Ectodermal cell (in vitro differentiated cells): ENCODE results near the gene ZC3H7B.

Experiments
- H3K27ac ChIP-seq: 2 replicates; pipeline ENCODE4 v1.7.0; 2013; ENCODE audit warnings: mild to moderate bottlenecking, low read depth, low read length; ENCODE audit not compliant: insufficient read depth, poor library complexity, severe bottlenecking
- H3K27me3 ChIP-seq: 2 replicates; pipeline ENCODE4 v1.7.0; 2013; ENCODE audit warnings: mild to moderate bottlenecking, low read length; ENCODE audit not compliant: insufficient read depth, control insufficient read depth, poor library complexity, severe bottlenecking
- H3K36me3 ChIP-seq: one replicate; pipeline ENCODE4 v1.7.0; 2013; ENCODE audit warnings: low read length; ENCODE audit not compliant: control insufficient read depth, insufficient read depth
- H3K4me1 ChIP-seq: one replicate; pipeline ENCODE4 v1.7.0; 2013; ENCODE audit warnings: low read length; ENCODE audit not compliant: control insufficient read depth, insufficient read depth
- H3K4me3 ChIP-seq: 2 replicates; pipeline ENCODE4 v1.7.0; 2013; ENCODE audit warnings: low read depth, low read length, control low read depth; ENCODE audit not compliant: insufficient read depth
- H3K9me3 ChIP-seq: 2 replicates; pipeline ENCODE4 v1.7.0; 2013; ENCODE audit warnings: mild to moderate bottlenecking, low read length, moderate library complexity; ENCODE audit not compliant: control insufficient read depth
- WGBS, 2 experiments: methylation state at CpG; one replicate each; pipeline ENCODE4 v1.1.7; 2013; ENCODE audit warnings: missing lambda C conversion rate in 2 of 2; 5-methylcytosine and 5-hydroxymethylcytosine counted together

The ZC3H7B gene

DNA sequence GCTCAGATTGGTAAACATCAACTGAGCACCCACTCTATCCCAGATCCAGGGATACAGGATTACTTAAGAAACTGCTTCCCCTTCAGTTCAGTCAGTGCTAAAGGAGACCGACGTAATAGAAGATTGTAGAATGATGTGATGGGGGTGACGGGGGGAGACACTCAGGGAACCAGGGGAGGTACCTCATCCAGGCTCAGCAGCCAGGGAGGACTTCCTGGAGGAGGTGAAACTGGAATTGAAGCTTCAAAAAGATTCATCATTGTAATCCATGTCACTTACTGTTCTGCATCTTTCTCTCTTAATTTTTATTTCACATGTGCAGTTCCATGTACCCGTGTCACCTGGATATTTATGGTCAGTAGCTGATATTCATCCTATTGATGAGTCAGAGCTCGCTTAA, 61.3 kb downstream of the ZC3H7B start:
- 94 to 95% methylated on average over 5 of the region's 5 CpGs for WGBS, 2 experiments
- no peaks in the 10 kb centered on the region for H3K9me3 ChIP-seq
- no peaks in the 10 kb centered on the region for H3K27me3 ChIP-seq
- peaks cover 25% of the 10 kb centered on the region for H3K4me1 ChIP-seq
- no peak overlapping the region for H3K4me3 ChIP-seq
- no peaks in the 10 kb centered on the region for H3K36me3 ChIP-seq
- no peak overlapping the region for H3K27ac ChIP-seq

DNA sequence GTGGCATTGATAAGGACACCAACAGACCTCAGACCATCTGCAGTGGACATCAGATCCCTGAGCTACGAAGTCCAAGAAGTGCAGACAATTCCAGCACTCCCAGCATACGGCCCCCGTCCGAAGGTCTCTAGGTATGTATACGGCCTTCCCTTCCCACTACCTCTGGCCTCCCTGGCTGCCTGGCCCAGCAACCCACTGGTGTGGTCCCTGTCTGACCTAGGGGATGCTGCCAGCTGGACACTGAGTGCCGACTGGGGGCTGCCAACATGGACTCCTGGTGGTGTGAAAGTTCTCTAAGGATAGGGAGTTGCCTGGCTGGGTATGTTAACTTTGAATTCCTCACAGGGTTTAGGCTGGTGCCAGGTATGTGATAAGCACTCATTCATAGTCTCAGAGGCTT, 62.9 kb downstream of the ZC3H7B start:
- H3K27ac ChIP-seq = no peak overlapping the region
- H3K9me3 ChIP-seq = no peaks in the 10 kb centered on the region
- WGBS, 2 experiments = 89 to 93% methylated on average over 6 of the region's 6 CpGs
- no peaks in the 10 kb centered on the region for H3K36me3 ChIP-seq
- no peaks in the 10 kb centered on the region for H3K27me3 ChIP-seq
- peaks cover 30% of the 10 kb centered on the region for H3K4me1 ChIP-seq
- no peak overlapping the region for H3K4me3 ChIP-seq

DNA sequence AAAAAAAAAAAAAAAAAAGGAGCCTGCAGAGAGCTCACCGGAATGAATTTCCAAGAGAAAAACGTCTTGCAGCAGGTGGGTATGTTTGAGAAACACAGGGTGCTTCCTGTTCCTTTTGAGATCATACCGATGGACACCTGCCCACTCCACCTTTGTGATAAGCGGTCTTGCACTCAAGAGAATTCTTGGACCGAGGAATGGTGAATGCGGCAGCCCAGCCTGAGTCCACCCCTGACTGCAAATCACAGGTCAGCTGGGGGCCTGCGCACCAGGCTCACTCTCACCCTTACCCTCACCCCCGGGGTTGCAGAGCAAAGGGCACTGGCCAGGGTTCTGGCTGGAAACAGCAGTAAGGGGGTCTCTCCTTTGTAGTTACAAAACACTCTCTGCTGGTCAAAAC, 63.6 kb downstream of the ZC3H7B start:
- Histone ChIP-seq H3K4me3 (no peak overlapping the region), H3K9me3 (no peaks in the 10 kb centered on the region), H3K27me3 (no peaks in the 10 kb centered on the region), H3K27ac (no peak overlapping the region), H3K4me1 (peaks cover 29% of the 10 kb centered on the region), H3K36me3 (no peaks in the 10 kb centered on the region)
- 44 to 45% methylated on average over 8 of the region's 8 CpGs for WGBS, 2 experiments

DNA sequence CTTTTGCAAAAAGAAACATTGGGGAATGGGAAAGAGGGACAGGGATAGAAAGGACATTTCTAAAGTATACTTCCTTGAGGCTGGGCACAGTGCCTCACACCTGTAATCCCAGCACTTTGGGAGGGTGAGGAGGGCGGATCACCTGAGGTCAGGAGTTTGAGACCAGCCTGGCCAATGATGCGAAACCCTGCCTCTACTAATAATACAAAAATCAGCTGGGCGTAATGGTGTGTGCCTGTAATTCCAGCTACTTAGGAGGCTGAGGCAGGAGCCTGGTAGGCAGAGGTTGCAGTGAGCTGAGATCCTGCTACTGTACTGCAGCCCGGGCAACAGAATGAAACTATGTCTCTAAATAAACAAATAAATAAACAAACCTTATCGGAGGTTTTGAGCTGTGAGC, 64.1 kb downstream of the ZC3H7B start:
- Histone ChIP-seq H3K4me1 (peaks cover 25% of the 10 kb centered on the region), H3K36me3 (no peaks in the 10 kb centered on the region), H3K27ac (no peak overlapping the region), H3K9me3 (no peaks in the 10 kb centered on the region), H3K27me3 (no peaks in the 10 kb centered on the region), H3K4me3 (no peak overlapping the region)
- WGBS, 2 experiments = 89 to 94% methylated on average over 5 of the region's 5 CpGs

DNA sequence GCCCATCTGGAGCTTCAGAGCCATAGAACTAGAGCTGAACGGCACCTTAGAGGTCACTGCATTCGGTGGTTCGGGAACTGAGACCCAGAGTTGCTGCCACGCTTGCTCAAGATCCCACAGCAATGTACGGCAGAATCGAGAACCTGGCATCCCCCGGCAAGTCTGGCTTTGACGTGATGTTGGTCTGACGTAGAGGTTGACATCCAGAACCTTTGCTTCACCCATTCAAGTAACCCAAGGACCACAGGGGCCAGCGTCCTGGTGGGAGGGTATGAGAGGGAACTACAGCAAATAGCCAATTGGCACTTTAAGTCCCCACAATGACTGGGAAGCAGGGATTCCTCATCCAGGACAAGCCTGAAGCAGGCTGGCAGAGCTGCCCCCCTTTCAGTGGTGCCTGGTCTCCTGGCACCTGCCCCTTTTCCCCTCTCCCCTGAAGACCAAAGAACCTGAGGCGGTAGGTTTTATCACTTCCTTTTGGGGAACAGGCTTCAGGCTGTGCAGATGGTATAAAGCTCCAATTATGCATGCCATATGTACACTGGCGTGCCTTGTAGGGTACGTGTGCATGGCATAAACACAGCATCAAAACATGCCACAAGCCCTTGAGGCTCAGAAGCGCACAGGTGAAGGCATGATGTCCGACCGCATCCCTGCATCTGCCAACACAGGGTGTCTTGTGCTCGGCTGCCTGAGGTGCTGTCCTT, 65.2 kb downstream of the ZC3H7B start:
- H3K4me3 ChIP-seq = no peak overlapping the region
- no peaks in the 10 kb centered on the region for H3K27me3 ChIP-seq
- 92 to 94% methylated on average over 17 of the region's 17 CpGs for WGBS, 2 experiments
- no peaks in the 10 kb centered on the region for H3K9me3 ChIP-seq
- H3K36me3 ChIP-seq = no peaks in the 10 kb centered on the region
- H3K4me1 ChIP-seq = peaks cover 24% of the 10 kb centered on the region
- no peak overlapping the region for H3K27ac ChIP-seq

DNA sequence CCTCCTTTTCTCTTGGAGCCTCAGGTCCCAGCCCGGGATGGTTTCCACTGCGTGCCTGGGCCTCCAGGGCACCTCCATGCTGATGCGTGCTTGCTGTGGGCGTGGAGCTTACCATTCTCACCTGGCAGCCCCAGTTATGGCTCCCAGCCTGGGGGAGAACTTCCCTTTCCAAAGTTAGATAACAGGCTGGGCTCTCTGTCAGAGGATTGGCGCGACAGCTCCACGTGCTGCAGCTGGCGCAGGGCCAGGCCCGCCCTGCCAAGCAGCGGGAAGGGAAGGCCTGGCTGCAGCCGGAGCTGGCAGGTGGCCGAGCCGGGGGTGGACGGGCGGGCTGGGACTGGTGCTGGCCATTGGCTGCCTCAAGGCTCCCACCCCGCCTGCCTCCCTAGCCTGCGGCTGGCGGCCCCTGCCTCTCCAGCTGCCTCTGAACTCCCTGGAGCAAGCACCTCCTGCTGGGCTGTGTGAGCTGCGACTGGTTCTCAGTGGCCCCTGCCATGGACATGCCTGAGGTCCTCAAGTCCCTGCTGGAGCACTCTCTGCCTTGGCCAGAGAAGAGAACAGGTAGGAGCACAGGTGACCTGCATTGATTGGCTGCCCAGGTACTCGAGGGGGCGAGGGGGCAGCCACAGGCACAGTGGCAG, 65.8 kb downstream of the ZC3H7B start:
- Histone ChIP-seq H3K36me3 (no peaks in the 10 kb centered on the region), H3K27ac (no peak overlapping the region), H3K9me3 (no peaks in the 10 kb centered on the region), H3K4me1 (peaks cover 24% of the 10 kb centered on the region), H3K4me3 (no peak overlapping the region), H3K27me3 (no peaks in the 10 kb centered on the region)
- WGBS, 2 experiments = 46 to 55% methylated on average over 21 of the region's 21 CpGs

DNA sequence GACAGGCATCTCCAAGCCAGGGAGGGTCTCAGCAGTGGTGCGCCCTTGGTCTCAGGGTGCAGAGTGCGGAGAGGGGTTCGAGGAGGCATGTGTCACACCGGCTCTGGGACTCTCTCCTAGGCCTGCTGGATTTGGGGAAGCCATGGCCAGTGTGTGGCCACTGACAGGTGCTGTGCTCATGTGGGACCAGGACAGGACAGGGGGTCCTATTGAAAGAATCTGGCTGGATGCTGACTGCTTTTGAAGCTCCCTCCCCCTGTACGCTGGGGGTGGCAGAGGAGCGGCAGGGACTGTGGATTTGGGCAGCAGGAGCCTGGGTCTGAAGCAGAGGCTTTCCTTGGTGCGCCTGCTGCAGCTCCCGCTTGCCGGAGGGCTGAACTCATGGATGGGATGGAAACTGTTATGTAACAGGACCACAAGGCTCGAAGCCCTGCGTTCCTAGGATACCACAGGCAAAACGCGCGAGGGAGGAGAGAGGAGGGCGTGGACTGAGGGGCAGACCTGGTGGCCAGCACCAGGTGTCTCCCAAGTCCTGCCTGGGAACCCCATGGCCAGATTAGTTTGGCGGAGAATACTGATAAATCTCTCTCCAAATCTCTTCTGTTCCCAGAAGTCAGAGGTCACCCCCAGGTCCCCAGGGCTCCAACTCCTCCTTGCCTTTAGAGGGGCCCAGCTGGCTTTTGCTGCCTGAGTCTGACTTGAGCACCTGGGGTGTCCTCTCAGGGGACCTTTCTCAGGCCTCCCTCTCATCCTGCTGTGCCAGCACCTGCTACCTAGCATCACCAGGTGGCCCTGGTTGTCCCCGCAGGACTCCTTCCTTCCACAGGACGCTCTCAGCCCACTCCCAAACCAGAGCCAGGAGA, 66.6 kb downstream of the ZC3H7B start:
- H3K27me3 ChIP-seq = no peaks in the 10 kb centered on the region

DNA sequence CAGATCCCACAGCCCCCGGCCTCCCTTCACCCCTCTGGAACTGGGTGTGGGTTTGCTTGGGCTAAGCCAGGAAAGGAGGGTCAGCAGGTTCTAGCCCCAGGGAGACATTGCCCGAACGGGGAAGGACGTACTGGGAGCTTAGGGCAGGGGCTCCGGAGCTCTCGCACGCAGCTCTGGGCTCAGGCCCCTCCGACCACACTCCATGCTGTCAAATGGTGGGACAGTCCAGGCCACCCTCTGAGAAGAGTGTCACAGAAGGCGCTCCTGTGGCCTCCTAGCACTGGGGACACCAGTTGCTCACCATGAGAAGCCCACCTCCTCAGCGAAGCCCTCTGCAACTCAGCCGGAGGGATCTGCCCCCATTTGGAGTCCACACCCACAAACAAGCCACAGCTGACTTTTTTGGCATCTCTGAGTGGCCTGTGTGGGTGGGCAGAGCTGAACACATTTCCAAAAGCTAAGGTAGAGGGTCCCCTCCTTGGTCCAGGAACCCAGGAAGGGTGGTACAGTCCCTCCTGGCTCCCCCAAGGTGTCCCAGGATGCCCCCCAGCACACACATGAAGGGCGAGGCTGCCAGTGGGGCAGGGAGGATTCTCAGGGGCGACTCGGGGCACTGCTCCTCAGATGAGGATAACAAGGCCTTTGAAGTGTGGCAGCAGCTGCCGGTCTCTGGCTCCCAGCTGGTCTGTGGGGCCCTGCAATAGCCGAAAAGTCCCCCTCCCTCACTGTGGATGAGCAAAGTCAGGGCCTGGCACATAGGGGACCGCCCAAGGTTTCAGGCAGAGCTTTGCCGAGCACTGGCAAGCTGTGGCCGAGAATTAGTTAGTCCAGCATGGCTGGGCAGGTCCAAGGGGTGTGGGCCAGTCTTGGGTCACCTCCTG, 67.5 kb downstream of the ZC3H7B start:
- H3K4me1 ChIP-seq = peaks cover 24% of the 10 kb centered on the region
- H3K4me3 ChIP-seq = no peak overlapping the region
- H3K27ac ChIP-seq = no peak overlapping the region
- H3K36me3 ChIP-seq = no peaks in the 10 kb centered on the region
- H3K9me3 ChIP-seq = no peaks in the 10 kb centered on the region
- 91 to 92% methylated on average over 19 of the region's 19 CpGs for whole genome bisulfite sequencing, 2 experiments
- H3K27me3 ChIP-seq = no peaks in the 10 kb centered on the region

More for the DNA sequence above, 66.6 kb downstream of the ZC3H7B start:
- no peaks in the 10 kb centered on the region for H3K36me3 ChIP-seq
- WGBS, 2 experiments = 86% methylated on average over 18 of the region's 18 CpGs
- peaks cover 24% of the 10 kb centered on the region for H3K4me1 ChIP-seq
- no peaks in the 10 kb centered on the region for H3K9me3 ChIP-seq
- H3K4me3 ChIP-seq = no peak overlapping the region
- H3K27ac ChIP-seq = no peak overlapping the region

DNA sequence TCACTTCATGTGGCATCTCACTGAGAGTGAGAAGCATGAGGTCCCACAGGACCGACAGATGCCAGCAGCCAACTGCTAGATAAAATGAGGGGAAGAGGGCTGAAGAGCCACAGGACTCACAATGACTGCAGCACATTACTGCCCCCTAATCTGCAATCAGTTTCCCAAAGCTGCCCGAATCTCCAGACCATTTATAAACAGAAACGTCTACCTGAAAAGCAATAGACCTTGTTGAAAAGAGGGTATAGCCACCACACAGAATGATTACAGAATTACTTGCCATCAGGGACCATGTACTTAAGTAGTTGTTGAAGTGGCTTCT, 68.1 kb downstream of the ZC3H7B start:
- peaks cover 24% of the 10 kb centered on the region for H3K4me1 ChIP-seq
- no peak overlapping the region for H3K27ac ChIP-seq
- 82 to 85% methylated on average over 3 of the region's 3 CpGs for WGBS, 2 experiments
- H3K36me3 ChIP-seq = no peaks in the 10 kb centered on the region
- H3K4me3 ChIP-seq = no peak overlapping the region
- H3K27me3 ChIP-seq = no peaks in the 10 kb centered on the region
- H3K9me3 ChIP-seq = no peaks in the 10 kb centered on the region
